ENCODE measurements around the gene MAEA. TPM values are rescaled to one million over a fixed set of nuclear protein-coding genes. Genes with fewer than 3 reads are reported as not detected.

Gene MAEA
- total RNA-seq, 1 experiment from 2014 or later: 81.1 TPM

DNA sequence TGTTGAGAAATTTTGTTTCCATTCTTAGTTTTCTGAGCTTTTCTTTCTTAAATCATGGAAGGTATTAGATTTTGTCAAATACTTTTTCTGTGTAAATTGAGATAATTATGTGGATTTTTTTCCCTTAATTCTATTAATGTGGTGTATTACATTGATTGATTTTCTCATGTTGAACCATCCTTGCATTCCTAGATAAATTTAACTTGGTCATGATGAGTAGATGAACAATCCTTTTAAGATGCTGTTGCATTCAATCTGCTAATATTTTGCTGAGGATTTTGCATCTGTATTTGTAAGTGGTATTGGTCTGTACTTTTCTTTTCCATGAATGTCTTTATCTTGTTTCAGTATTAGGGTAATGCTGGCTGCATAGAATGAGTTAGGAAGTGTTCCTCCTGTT lies 20.5 kb upstream of the MAEA start:
- H3K4me3 ChIP-seq (ENCODE audit: low read depth, low read length): no peak overlapping the region
- H3K4me3 Mint-ChIP-seq (ENCODE audit: unreplicated experiment): no peak overlapping the region
- H3K27me3 Mint-ChIP-seq (ENCODE audit: insufficient read depth, unreplicated experiment): no peaks in the 10 kb centered on the region
- ChIA-PET CTCF (no interaction called here), POLR2A (no interaction called here)
- no peak overlapping the region for H3K27ac Mint-ChIP-seq (ENCODE audit: unreplicated experiment)
- no peaks in the 10 kb centered on the region for H3K36me3 Mint-ChIP-seq (ENCODE audit: insufficient read depth, unreplicated experiment)
- no peaks in the 10 kb centered on the region for H3K4me1 ChIP-seq
- TF ChIP-seq, protein P1, sequence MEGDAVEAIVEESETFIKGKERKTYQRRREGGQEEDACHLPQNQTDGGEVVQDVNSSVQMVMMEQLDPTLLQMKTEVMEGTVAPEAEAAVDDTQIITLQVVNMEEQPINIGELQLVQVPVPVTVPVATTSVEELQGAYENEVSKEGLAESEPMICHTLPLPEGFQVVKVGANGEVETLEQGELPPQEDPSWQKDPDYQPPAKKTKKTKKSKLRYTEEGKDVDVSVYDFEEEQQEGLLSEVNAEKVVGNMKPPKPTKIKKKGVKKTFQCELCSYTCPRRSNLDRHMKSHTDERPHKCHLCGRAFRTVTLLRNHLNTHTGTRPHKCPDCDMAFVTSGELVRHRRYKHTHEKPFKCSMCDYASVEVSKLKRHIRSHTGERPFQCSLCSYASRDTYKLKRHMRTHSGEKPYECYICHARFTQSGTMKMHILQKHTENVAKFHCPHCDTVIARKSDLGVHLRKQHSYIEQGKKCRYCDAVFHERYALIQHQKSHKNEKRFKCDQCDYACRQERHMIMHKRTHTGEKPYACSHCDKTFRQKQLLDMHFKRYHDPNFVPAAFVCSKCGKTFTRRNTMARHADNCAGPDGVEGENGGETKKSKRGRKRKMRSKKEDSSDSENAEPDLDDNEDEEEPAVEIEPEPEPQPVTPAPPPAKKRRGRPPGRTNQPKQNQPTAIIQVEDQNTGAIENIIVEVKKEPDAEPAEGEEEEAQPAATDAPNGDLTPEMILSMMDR (IDR thresholded peaks at IDR 0.05; ENCODE audit: insufficient read depth in 1 of 2, low read depth in 1 of 2, low read length in 1 of 2, severe bottlenecking in 1 of 2, unreplicated experiment in 1 of 2): no peak
- no peak for DNase-seq
- H3K36me3 ChIP-seq (ENCODE audit: control insufficient read depth, insufficient read depth, low read length): no peaks in the 10 kb centered on the region
- intact Hi-C loops (cut with micrococcal nuclease; ENCODE audit: unreplicated experiment): no loop called here
- no peaks in the 10 kb centered on the region for H3K4me1 Mint-ChIP-seq (ENCODE audit: low read depth, unreplicated experiment)
- peaks cover 26% of the 10 kb centered on the region for H3K9me3 Mint-ChIP-seq (ENCODE audit: unreplicated experiment)
- H3K27me3 ChIP-seq (replicated peaks; ENCODE audit: control insufficient read depth, insufficient read depth, low read length): no peaks in the 10 kb centered on the region
- 0 out of 2 replicates have a peak, but pooled peaks cover 11% of the 10 kb centered on the region for H3K9me3 ChIP-seq
- BruUV-seq (replicated peaks): no TSS peak

DNA sequence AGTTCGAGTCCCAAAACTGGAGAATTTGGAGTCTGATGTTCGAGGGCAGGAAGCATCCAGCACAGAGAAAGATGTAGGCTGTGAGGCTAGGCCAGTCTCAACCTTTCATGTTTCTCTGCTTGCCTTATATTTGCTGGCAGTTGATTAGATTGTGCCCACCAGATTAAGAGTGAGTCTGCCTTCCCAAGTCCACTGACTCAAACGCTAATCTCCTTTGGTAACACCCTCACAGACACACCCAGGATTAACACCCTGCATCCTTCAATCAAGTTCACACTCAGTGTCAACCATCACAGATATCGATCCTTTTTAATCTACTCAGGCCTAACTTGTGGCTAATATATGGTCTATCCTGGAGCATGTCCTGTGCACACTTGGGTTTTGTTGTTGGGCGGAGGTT lies 18.0 kb upstream of the MAEA start:
- BruUV-seq (replicated peaks): no TSS peak

DNA sequence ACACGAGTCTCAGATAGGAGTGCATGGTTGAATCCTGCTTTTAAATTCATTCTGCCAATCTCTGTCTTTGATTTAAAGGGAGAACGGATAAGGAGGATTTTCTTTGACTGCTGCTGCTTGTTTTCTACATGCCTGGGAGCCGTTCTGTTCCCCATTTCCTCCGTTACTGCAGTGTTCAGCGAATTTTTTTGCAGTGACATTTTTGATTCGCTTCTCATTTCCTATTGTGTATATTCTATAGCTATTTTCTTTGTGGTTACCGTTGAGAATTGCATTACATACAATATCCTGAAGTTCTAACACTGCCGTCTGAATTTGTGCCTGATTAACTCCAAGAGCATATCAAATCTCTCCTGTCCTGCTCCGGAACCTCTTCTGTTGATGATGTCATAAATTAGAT lies 14.8 kb upstream of the MAEA start:
- Mint-ChIP-seq H3K36me3 (ENCODE audit: insufficient read depth, unreplicated experiment) (no peaks in the 10 kb centered on the region), H3K27me3 (ENCODE audit: insufficient read depth, unreplicated experiment) (peaks cover 5% of the 10 kb centered on the region), H3K27ac (ENCODE audit: unreplicated experiment) (no peak overlapping the region), H3K9me3 (ENCODE audit: unreplicated experiment) (peaks cover 9% of the 10 kb centered on the region), H3K4me3 (ENCODE audit: unreplicated experiment) (no peak overlapping the region), H3K4me1 (ENCODE audit: low read depth, unreplicated experiment) (no peaks in the 10 kb centered on the region)
- H3K4me3 ChIP-seq (ENCODE audit: low read depth, low read length): no peak overlapping the region
- 0 out of 2 replicates have a peak, but pooled peaks cover 3% of the 10 kb centered on the region for H3K9me3 ChIP-seq
- TF ChIP-seq, protein P1 (IDR thresholded peaks at IDR 0.05; ENCODE audit: insufficient read depth in 1 of 2, low read depth in 1 of 2, low read length in 1 of 2, severe bottlenecking in 1 of 2, unreplicated experiment in 1 of 2): no peak
- ChIA-PET POLR2A (no interaction called here), CTCF (no interaction called here)
- H3K36me3 ChIP-seq (ENCODE audit: control insufficient read depth, insufficient read depth, low read length): no peaks in the 10 kb centered on the region
- intact Hi-C loops (cut with micrococcal nuclease; ENCODE audit: unreplicated experiment): no loop called here
- no peak for DNase-seq
- H3K4me1 ChIP-seq: no peaks in the 10 kb centered on the region
- H3K27me3 ChIP-seq (replicated peaks; ENCODE audit: control insufficient read depth, insufficient read depth, low read length): no peaks in the 10 kb centered on the region
- BruUV-seq (replicated peaks): no TSS peak

More for the DNA sequence above, 18.0 kb upstream of the MAEA start:
- TF ChIP-seq, protein P1 (IDR thresholded peaks at IDR 0.05; ENCODE audit: insufficient read depth in 1 of 2, low read depth in 1 of 2, low read length in 1 of 2, severe bottlenecking in 1 of 2, unreplicated experiment in 1 of 2): no peak
- POLR2A ChIA-PET: no interaction called here
- no peaks in the 10 kb centered on the region for H3K36me3 Mint-ChIP-seq (ENCODE audit: insufficient read depth, unreplicated experiment)
- Histone ChIP-seq H3K4me1 (no peaks in the 10 kb centered on the region), H3K36me3 (ENCODE audit: control insufficient read depth, insufficient read depth, low read length) (no peaks in the 10 kb centered on the region), H3K9me3 (0 out of 2 replicates have a peak, but pooled peaks cover 11% of the 10 kb centered on the region), H3K27me3 (replicated peaks; ENCODE audit: control insufficient read depth, insufficient read depth, low read length) (no peaks in the 10 kb centered on the region), H3K4me3 (ENCODE audit: low read depth, low read length) (no peak overlapping the region)
- H3K4me1 Mint-ChIP-seq (ENCODE audit: low read depth, unreplicated experiment): no peaks in the 10 kb centered on the region
- CTCF ChIA-PET: no interaction called here
- H3K27ac Mint-ChIP-seq (ENCODE audit: unreplicated experiment): no peak overlapping the region
- DNase-seq: no peak
- no peak overlapping the region for H3K4me3 Mint-ChIP-seq (ENCODE audit: unreplicated experiment)
- intact Hi-C loops (cut with micrococcal nuclease; ENCODE audit: unreplicated experiment): no loop called here
- H3K9me3 Mint-ChIP-seq (ENCODE audit: unreplicated experiment): peaks cover 23% of the 10 kb centered on the region
- H3K27me3 Mint-ChIP-seq (ENCODE audit: insufficient read depth, unreplicated experiment): no peaks in the 10 kb centered on the region
